ENCODE measurements around the gene TYROBP.
A peak's percentile ranks its signal among the peaks of the same experiment; 100 is the strongest.

TYROBP gene

DNA sequence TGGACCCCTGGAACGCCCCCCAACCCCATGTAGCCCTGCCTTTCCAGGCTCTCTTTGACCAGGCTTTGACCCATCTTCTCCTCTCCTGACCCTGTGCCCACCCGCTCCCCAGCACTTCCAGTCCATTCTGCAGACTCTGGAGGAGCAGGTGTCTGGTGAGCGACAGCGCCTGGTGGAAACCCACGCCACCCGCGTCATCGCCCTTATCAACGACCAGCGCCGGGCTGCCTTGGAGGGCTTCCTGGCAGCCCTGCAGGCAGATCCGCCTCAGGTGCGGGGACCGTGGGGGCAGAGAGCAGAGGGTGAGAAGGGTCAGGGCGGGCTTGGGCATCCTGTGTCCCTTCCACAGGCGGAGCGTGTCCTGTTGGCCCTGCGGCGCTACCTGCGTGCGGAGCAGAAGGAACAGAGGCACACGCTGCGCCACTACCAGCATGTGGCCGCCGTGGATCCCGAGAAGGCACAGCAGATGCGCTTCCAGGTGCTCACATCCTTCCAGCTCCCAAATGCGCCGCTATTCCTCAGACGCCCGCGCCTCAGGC is 33.6 kb downstream of the TYROBP start:
- no peak for DNase-seq

GRCh38 chr19:35872180-35872579 is 35.9 kb downstream of the TYROBP start:
- DNase-seq = no peak

DNA sequence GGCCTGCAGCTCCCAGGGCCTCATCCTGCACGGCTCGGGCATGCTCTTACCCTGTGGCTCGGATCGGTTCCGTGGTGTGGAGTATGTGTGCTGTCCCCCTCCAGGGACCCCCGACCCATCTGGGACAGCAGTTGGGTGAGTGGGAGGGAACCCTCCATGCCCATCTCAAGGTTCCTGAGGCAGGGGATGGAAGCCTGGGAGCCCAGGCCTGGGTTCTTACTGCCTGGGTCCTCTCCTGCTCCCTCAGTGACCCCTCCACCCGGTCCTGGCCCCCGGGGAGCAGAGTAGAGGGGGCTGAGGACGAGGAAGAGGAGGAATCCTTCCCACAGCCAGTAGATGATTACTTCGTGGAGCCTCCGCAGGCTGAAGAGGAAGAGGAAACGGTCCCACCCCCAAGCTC is 36.5 kb downstream of the TYROBP start:
- DNase-seq = no peak

DNA sequence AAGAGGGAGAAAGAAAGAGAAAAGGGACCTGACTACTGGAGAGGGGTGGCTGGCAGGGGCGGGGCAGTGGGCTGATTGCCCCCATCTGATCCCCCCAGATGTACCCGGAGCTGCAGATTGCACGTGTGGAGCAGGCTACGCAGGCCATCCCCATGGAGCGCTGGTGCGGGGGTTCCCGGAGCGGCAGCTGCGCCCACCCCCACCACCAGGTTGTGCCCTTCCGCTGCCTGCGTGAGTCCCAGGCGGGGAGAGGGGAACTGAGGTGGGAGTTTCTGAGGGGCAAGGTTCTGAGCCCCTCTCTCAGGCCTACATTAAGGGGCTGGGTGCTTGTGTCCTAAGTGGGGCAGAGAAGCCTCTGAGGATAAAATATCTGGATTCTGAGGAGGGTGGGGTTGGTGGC is 37.3 kb downstream of the TYROBP start:
- DNase-seq = no peak

GRCh38 chr19:35870124-35870736 is 37.9 kb downstream of the TYROBP start:
- peak in 6 of 51 donors; percentile 24 to 68 (median 46) for DNase-seq

DNA sequence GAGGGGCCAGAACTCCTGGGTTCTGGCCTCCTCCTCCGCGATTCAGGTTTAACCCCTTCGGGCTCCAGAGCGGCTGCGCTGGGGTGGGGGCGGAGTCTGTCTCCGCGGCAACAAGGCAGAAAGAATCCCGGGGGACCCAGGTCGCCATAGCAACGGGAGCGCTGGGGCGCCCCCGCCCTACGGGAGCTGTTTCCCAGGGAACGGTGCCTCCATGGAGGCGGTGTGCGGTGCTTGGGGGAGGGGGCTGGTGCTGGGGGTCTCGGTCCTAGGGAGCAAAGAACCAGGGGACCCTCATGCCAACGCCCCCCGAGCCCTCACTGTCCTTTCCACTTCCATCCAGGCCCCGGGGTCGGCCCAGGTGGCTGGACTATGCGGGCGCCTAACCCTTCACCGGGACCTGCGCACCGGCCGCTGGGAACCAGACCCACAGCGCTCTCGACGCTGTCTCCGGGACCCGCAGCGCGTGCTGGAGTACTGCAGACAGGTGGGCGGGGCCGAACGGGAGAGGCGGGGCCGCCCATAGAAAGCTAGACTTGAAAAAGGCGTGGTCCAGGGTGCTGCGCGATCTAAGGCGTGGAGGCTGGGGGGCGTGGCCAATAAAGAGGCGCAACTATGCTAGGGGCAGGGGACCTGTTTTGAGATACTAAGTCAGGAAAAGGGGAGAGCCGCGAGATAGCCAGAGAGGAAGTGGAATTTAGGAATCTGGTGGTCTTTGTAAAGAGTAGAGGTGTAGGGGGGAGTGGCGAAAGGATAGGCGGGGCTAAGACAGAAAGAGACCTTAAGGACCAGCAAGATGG is 38.6 kb downstream of the TYROBP start:
- DNase-seq = peak in 48 of 51 donors; percentile 35 to 88 (median 74)

GRCh38 chr19:35868823-35869326 is 39.2 kb downstream of the TYROBP start:
- no peak for DNase-seq

DNA sequence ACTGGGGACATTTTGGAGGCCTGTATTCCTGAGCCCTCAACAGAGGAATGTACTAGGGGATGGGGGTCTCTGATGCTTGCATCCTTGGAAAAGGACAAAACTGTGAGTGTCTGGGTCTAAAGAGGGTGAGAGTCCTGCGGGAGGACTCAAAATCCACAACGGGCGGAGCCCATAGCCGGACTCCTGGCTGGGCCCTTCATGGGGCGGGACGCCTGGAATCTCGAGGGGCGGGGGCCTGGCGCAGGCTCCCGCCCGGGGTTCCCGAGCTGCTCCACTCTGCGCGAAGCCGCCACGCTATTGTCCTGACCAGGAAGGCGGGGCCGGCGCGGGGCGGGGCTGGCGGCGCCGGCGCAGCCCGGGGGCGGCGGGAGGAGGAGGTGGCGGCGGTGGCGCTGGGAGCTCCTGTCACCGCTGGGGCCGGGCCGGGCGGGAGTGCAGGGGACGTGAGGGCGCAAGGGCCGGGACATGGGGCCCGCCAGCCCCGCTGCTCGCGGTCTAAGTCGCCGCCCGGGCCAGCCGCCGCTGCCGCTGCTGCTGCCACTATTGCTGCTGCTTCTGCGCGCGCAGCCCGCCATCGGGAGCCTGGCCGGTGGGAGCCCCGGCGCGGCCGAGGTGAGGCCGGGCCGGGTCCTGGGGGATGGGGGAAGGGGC is 39.8 kb downstream of the TYROBP start, which contains the start of gene APLP1:
Gene APLP1, plus strand, starts transcription at position 403 of the 651 bp plus-strand sequence. Its CDS starts 63 bp downstream, at position 466.
- peak; percentile 11 to 95 (median 82) for DNase-seq

GRCh38 chr19:35863018-35863417 is 45.1 kb downstream of the TYROBP start:
- no peak for DNase-seq

GRCh38 chr19:35862528-35862927 is 45.6 kb downstream of the TYROBP start:
- no peak for DNase-seq

DNA sequence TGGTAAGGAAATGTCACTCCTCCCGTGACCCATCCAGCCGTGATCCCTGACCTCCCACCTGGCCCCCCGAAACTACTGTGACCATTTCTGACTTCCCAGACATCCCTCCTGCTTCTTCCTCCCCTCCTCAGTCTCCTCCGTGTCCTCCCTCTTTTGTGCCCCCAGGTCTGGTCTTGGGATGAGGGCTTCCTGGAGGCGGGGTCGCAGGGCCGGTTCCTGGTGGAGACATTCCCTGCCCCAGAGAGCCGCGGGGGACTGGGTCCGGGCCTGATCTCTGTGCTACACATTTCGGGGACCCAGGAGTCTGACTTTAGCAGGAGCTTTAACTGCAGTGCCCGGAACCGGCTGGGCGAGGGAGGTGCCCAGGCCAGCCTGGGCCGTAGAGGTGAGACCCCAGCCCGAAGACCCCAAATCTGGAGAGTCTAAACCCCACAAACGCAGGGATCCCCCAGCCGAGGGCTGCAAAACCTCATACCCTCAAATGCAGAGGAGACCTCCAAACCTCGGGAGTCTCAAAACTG is 46.4 kb downstream of the TYROBP start:
- DNase-seq = no peak

- no peak for DNase-seq
These were observed 47.1 kb downstream of the TYROBP start for GRCh38 chr19:35860818-35861639.

- no peak for DNase-seq
These were observed 47.7 kb downstream of the TYROBP start for GRCh38 chr19:35860436-35860817.

GRCh38 chr19:35859414-35859813 is 48.7 kb downstream of the TYROBP start:
- DNase-seq = no peak

DNA sequence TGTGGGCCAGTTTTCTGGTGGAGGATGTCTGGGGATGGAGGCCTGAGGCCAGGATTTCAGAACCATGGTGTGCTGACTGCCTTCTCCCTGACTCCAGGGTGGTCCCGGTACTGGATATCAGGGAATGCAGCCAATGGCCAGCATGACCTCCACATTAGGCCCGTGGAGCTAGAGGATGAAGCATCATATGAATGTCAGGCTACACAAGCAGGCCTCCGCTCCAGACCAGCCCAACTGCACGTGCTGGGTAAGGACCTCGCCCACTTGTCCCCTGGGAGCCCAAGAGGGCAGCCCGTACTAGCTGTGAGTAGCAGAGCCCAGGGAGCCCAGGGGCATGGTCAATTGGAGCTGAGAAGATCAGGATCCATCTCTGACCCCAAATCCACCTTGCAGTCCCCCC is 49.8 kb downstream of the TYROBP start:
- DNase-seq = no peak

DNA sequence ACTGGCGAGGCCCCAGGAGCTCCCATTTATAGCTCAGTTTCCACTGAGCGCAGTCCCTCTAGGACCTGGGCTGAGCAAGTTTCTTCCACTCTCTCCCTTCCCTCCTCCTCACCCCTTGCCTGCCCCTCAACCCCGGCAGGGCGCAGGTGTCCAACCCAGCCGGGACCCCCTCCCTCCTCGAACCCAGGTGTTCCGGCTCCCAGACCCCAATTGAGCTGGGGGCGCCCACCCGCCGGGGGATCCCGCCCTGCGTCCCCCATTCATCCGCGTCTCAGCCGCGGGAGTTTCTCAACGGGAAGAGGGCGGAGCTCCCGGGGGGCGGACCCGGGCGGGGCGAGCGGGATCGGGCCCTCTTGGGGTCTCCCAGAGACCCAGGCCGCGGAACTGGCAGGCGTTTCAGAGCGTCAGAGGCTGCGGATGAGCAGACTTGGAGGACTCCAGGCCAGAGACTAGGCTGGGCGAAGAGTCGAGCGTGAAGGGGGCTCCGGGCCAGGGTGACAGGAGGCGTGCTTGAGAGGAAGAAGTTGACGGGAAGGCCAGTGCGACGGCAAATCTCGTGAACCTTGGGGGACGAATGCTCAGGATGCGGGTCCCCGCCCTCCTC is 51.4 kb downstream of the TYROBP start, which contains the start of gene KIRREL2:
Gene KIRREL2, plus strand, starts transcription at position 366 of the 604 bp plus-strand sequence. Its CDS starts 209 bp downstream, at position 575.
- DNase-seq = peak in 6 of 51 donors; percentile 2 to 16 (median 14)
